Measurements from ENCODE around the gene ZDHHC22. TPM values are rescaled to one million over a fixed set of nuclear protein-coding genes. Genes with fewer than 3 reads are reported as not detected.

Gene ZDHHC22
- total and polyA plus RNA-seq, 2 of the 13 experiments (the other 11 are each of a cell fraction or from before 2014, with no cell fraction given), result not detected

DNA sequence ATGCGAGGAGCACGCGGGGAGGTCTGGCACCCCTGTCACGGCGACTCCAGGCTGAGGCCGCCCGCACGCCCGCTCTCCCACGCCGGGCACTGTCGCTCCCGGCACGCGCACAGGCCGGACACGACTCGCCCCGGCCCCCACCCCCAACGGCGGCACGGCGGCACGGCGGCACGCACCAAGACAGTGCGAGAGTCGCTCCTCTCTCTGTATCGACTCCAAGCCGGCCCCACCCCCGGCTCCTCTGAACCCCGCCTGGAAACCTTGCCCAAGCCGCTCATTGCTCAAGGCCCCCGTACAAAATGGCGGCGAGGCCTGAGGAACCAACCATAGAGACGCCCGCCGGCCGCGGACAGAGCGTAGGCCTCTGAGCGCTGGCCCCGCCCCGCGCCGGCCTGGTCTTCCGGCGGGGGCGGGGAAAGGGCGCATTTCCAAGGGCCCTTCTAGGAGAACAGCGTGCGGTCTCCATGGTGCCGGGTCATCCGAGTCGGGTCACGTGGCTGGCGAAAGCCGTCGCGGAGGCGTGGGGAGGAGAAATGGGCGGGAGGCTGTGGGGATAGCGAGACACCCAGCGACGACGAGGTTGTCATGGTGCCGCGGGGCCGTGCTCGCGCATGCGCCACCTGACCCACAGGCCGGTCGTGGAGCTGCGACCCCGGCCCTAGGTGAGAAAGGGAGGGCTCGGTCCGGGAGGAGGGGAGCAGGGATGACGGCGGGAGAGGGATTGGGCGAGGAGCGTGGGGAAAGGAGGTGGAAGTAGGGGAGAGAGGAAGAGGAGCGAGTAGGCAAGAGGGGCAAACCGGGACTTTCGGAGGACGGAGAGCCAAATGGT, 43.7 kb downstream of the ZDHHC22 start, which contains the start of gene CIPC (continued):
- TF ChIP-seq, protein P1, sequence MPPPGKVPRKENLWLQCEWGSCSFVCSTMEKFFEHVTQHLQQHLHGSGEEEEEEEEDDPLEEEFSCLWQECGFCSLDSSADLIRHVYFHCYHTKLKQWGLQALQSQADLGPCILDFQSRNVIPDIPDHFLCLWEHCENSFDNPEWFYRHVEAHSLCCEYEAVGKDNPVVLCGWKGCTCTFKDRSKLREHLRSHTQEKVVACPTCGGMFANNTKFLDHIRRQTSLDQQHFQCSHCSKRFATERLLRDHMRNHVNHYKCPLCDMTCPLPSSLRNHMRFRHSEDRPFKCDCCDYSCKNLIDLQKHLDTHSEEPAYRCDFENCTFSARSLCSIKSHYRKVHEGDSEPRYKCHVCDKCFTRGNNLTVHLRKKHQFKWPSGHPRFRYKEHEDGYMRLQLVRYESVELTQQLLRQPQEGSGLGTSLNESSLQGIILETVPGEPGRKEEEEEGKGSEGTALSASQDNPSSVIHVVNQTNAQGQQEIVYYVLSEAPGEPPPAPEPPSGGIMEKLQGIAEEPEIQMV (CRISPR knock-in tag; IDR thresholded peaks at IDR 0.05; ENCODE audit: low read depth), result peak; percentile 25; the same call in 1 of the 2 replicates
- TF ChIP-seq POLR2G (IDR thresholded peaks at IDR 0.05; ENCODE audit: low read depth, low read length) (peak; percentile 80), PHB2 (IDR thresholded peaks at IDR 0.05; ENCODE audit: partially characterized antibody) (no peak), ZSCAN29 (CRISPR knock-in tag; conservative IDR thresholded peaks at IDR 0.05) (0 out of 2 replicates have a peak, but pooled peaks have one; percentile 73), ZNF570 (CRISPR knock-in tag; IDR thresholded peaks at IDR 0.05; ENCODE audit: borderline replicate concordance) (no peak), ARNTL (CRISPR knock-in tag; IDR thresholded peaks at IDR 0.05) (peak; percentile 95), PHF21A (CRISPR knock-in tag; IDR thresholded peaks at IDR 0.05) (peak; percentile 80), WIZ (CRISPR knock-in tag; IDR thresholded peaks at IDR 0.05) (no peak), PHF20 (CRISPR knock-in tag; IDR thresholded peaks at IDR 0.05) (peak; percentile 83), ZFAT (CRISPR knock-in tag; conservative IDR thresholded peaks at IDR 0.05) (no peak), ZNF672 (CRISPR knock-in tag; IDR thresholded peaks at IDR 0.05) (peak; percentile 28; the same call in 1 of the 2 replicates)
- TF ChIP-seq, protein P2, sequence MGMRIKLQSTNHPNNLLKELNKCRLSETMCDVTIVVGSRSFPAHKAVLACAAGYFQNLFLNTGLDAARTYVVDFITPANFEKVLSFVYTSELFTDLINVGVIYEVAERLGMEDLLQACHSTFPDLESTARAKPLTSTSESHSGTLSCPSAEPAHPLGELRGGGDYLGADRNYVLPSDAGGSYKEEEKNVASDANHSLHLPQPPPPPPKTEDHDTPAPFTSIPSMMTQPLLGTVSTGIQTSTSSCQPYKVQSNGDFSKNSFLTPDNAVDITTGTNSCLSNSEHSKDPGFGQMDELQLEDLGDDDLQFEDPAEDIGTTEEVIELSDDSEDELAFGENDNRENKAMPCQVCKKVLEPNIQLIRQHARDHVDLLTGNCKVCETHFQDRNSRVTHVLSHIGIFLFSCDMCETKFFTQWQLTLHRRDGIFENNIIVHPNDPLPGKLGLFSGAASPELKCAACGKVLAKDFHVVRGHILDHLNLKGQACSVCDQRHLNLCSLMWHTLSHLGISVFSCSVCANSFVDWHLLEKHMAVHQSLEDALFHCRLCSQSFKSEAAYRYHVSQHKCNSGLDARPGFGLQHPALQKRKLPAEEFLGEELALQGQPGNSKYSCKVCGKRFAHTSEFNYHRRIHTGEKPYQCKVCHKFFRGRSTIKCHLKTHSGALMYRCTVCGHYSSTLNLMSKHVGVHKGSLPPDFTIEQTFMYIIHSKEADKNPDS (CRISPR knock-in tag; IDR thresholded peaks at IDR 0.05), result no peak
- TF ChIP-seq, protein P3, sequence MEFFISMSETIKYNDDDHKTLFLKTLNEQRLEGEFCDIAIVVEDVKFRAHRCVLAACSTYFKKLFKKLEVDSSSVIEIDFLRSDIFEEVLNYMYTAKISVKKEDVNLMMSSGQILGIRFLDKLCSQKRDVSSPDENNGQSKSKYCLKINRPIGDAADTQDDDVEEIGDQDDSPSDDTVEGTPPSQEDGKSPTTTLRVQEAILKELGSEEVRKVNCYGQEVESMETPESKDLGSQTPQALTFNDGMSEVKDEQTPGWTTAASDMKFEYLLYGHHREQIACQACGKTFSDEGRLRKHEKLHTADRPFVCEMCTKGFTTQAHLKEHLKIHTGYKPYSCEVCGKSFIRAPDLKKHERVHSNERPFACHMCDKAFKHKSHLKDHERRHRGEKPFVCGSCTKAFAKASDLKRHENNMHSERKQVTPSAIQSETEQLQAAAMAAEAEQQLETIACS (CRISPR knock-in tag; IDR thresholded peaks at IDR 0.05), result 0 out of 2 replicates have a peak, but pooled peaks have one; percentile 4
- TF ChIP-seq, protein P4, sequence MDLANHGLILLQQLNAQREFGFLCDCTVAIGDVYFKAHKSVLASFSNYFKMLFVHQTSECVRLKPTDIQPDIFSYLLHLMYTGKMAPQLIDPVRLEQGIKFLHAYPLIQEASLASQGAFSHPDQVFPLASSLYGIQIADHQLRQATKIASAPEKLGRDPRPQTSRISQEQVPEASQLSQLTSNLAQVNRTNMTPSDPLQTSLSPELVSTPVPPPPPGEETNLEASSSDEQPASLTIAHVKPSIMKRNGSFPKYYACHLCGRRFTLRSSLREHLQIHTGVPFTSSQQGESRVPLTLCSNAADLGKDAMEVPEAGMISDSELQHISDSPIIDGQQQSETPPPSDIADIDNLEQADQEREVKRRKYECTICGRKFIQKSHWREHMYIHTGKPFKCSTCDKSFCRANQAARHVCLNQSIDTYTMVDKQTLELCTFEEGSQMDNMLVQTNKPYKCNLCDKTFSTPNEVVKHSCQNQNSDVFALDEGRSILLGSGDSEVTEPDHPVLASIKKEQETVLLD (CRISPR knock-in tag; IDR thresholded peaks at IDR 0.05; ENCODE audit: low read depth), result peak; percentile 88
- TF ChIP-seq, protein P5, sequence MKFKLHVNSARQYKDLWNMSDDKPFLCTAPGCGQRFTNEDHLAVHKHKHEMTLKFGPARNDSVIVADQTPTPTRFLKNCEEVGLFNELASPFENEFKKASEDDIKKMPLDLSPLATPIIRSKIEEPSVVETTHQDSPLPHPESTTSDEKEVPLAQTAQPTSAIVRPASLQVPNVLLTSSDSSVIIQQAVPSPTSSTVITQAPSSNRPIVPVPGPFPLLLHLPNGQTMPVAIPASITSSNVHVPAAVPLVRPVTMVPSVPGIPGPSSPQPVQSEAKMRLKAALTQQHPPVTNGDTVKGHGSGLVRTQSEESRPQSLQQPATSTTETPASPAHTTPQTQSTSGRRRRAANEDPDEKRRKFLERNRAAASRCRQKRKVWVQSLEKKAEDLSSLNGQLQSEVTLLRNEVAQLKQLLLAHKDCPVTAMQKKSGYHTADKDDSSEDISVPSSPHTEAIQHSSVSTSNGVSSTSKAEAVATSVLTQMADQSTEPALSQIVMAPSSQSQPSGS (CRISPR knock-in tag; IDR thresholded peaks at IDR 0.05), result peak; percentile 30; the same call in 1 of the 2 replicates
- TF ChIP-seq, protein P6, sequence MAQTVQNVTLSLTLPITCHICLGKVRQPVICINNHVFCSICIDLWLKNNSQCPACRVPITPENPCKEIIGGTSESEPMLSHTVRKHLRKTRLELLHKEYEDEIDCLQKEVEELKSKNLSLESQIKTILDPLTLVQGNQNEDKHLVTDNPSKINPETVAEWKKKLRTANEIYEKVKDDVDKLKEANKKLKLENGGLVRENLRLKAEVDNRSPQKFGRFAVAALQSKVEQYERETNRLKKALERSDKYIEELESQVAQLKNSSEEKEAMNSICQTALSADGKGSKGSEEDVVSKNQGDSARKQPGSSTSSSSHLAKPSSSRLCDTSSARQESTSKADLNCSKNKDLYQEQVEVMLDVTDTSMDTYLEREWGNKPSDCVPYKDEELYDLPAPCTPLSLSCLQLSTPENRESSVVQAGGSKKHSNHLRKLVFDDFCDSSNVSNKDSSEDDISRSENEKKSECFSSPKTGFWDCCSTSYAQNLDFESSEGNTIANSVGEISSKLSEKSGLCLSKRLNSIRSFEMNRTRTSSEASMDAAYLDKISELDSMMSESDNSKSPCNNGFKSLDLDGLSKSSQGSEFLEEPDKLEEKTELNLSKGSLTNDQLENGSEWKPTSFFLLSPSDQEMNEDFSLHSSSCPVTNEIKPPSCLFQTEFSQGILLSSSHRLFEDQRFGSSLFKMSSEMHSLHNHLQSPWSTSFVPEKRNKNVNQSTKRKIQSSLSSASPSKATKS (CRISPR knock-in tag; IDR thresholded peaks at IDR 0.05), result peak; percentile 3; the same call in 1 of the 2 replicates

Measured in HepG2 (cell line).